Measurements from ENCODE around the gene MATN3.

- TF ChIP-seq CTCF (IDR thresholded peaks at IDR 0.05): no peak
- no peak for TF ChIP-seq POLR2A (IDR thresholded peaks at IDR 0.05)
Measured at GRCh38 chr2:20040489-20041172, 28.2 kb upstream of the MATN3 start.
